AG04450 (cell line): ENCODE data around the gene CDH4. TPM values are rescaled to one million over a fixed set of nuclear protein-coding genes. Genes with fewer than 3 reads are reported as not detected.
A peak's percentile ranks its signal among the peaks of the same experiment; 100 is the strongest.

ENCODE experiments used
- CTCF ChIA-PET: fragments of 300-600, 350-600 bp; formaldehyde crosslinking; extraction: SDS; loops from one replicate; lab custom pipeline; 2022; ENCODE audit warnings: antibody characterized with exemption, inconsistent platforms; lab: Charles Lee
- POLR2A ChIA-PET: fragments of 350-600 bp; formaldehyde crosslinking; extraction: SDS; loops from one replicate; lab custom pipeline; 2021; ENCODE audit warnings: antibody characterized with exemption, inconsistent platforms; lab: Yijun Ruan, JAX
- DNase-seq: peaks from one replicate; pipeline ENCODE4 v3.0.0-alpha.2; 2011; ENCODE audit warnings: low read depth, low spot score
- H3K27ac ChIP-seq: one replicate; pipeline ENCODE4 v1.5.1; 2012; ENCODE audit warnings: low read depth, low read length, control low read depth
- H3K27me3 ChIP-seq: one replicate; pipeline ENCODE4 v1.6.0; 2012; ENCODE audit warnings: low read length; ENCODE audit not compliant: control insufficient read depth, insufficient read depth
- H3K4me3 ChIP-seq: 2 replicates; pipeline ENCODE4 v1.5.1; 2011; ENCODE audit warnings: mild to moderate bottlenecking, low read depth, low read length, control low read depth
- H3K9me3 ChIP-seq: 2 replicates; pipeline ENCODE4 v1.5.1; 2012; ENCODE audit warnings: low read length; ENCODE audit not compliant: control insufficient read depth, insufficient read depth
- polyA plus RNA-seq: library from polyadenylated mRNA; depleted of rRNA; stranded (reverse); fragments of >200 nt; gene quantifications from 2 replicates; pipeline ENCODE4 v1.2.3, GENCODE V29; 2011
- TF ChIP-seq, protein P1 (sequence below): IDR thresholded peaks from 2 replicates; pipeline ENCODE4 v1.5.1; 2011; ENCODE audit warnings: low read depth, low read length, control low read depth, inconsistent platforms

The CDH4 gene
- polyA plus RNA-seq, 1 experiment = 1.6 TPM

DNA sequence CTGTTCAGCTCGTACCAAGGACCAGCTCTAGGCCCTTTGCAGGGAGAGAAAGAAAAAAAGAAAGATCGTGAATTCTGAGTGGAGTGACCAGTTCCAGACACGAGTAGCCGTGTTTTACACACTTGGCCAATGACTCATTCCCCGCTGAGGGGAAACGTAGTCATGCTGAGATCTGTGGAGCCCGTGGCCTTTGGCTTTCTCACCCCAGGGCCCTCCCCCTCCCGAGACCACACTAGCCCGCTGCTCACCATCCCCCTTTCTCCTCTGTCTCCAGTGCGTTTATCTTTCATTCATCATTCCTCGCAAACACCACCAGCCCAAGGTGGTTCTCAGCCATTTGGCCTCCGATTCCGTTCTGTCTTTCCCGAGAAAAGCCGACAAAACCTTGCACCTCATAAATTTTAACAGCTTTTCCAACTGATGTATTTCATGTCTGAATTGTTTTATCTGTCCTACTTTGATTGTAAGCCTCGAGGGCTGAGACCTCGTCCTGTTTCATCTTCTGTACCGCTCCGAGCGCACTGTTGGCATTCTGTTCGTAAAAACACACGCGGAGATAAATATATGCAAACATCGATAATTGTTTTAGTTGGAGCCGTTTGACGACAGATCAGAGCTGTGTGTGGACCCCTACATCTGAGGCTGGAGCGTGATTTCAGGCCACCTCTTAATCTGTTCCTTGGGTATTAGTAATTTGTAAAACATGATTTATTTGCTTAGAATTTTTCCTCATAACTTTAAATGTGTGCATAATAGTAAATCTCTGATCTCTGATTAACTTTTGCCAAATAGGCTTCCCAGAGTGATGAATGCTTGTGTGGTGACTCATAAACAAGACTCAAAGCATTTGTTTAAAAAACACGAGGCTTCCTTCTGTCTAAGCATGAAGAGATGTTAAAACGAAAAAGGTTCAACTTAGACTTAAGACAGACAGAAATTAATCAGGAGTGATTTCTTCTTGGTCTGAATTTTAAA is 336.6 kb downstream of the CDH4 start:
- CTCF ChIA-PET = no interaction called here

DNA sequence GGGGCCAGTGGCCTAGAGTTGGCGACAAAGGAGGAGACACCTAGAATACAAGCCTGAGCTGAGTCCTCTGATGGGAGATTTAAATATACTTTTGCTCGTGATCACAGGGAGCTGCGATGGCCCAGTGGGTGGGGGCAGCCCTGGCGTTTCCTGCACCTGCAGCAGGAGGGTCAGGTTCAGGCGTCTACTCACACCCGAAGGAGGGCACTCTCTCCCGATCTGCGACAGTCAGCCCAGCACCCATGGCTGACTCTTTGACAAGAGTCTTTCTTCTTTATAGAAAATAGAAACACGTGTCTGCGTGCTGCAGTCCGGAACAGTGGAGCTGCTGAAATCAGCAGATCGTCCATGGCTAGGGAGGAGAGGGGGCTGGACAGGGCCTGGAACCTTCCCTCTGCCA is 338.2 kb downstream of the CDH4 start:
- H3K27me3 ChIP-seq = no peaks in the 10 kb centered on the region
- peaks cover 31% of the 10 kb centered on the region for H3K9me3 ChIP-seq
- ChIA-PET CTCF (no interaction called here), POLR2A (no interaction called here)
- DNase-seq = no peak
- TF ChIP-seq, protein P1, sequence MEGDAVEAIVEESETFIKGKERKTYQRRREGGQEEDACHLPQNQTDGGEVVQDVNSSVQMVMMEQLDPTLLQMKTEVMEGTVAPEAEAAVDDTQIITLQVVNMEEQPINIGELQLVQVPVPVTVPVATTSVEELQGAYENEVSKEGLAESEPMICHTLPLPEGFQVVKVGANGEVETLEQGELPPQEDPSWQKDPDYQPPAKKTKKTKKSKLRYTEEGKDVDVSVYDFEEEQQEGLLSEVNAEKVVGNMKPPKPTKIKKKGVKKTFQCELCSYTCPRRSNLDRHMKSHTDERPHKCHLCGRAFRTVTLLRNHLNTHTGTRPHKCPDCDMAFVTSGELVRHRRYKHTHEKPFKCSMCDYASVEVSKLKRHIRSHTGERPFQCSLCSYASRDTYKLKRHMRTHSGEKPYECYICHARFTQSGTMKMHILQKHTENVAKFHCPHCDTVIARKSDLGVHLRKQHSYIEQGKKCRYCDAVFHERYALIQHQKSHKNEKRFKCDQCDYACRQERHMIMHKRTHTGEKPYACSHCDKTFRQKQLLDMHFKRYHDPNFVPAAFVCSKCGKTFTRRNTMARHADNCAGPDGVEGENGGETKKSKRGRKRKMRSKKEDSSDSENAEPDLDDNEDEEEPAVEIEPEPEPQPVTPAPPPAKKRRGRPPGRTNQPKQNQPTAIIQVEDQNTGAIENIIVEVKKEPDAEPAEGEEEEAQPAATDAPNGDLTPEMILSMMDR = no peak
- no peak overlapping the region for H3K27ac ChIP-seq
- no peak overlapping the region for H3K4me3 ChIP-seq

More for the DNA sequence above, 336.6 kb downstream of the CDH4 start:
- POLR2A ChIA-PET = no interaction called here
- H3K4me3 ChIP-seq = peak overlapping the region; percentile 33
- H3K9me3 ChIP-seq = peaks cover 19% of the 10 kb centered on the region
- TF ChIP-seq, protein P1 = no peak
- peak overlapping the region; percentile 72 for H3K27ac ChIP-seq
- H3K27me3 ChIP-seq = peaks cover 4% of the 10 kb centered on the region
- peak; percentile 46 for DNase-seq

- ChIA-PET POLR2A (no interaction called here), CTCF (no interaction called here)
- no peak for DNase-seq
- no peak overlapping the region for H3K27ac ChIP-seq
- H3K9me3 ChIP-seq = peaks cover 62% of the 10 kb centered on the region
- TF ChIP-seq, protein P1 = no peak
- H3K27me3 ChIP-seq = no peaks in the 10 kb centered on the region
- H3K4me3 ChIP-seq = no peak overlapping the region
These were observed 341.5 kb downstream of the CDH4 start for GRCh38 chr20:61593516-61593915.

- Histone ChIP-seq H3K27me3 (no peaks in the 10 kb centered on the region), H3K4me3 (no peak overlapping the region), H3K27ac (no peak overlapping the region), H3K9me3 (peaks cover 68% of the 10 kb centered on the region)
- TF ChIP-seq, protein P1 = no peak
- no peak for DNase-seq
- POLR2A ChIA-PET = no interaction called here
- CTCF ChIA-PET = interaction anchor here (0.7 kb wide), 1 partner anchor 294 kb away, joined by 4 read pairs; no protein-coding TSS in a partner anchor
These were observed 342.1 kb downstream of the CDH4 start for GRCh38 chr20:61594198-61594597.

DNA sequence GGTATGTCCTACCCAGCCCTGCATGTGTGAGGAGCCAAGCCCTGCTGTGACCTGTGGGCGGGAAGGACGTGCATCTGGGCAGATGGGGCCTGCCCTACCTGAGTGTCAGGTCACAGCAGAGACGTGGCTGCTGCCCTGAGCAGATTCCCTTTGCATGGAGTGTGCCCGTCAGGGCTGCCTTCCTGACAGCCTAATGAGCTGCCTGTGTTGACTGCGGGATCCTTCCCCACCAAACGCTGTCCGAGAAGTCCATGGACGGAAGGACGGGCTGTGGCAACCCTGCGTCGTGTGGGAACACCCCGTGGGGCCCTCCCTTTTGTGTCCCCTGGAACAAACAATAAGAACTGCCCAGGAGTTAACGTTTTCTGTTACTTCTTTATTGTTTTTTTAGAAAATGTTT is 343.2 kb downstream of the CDH4 start:
- Histone ChIP-seq H3K27ac (no peak overlapping the region), H3K9me3 (peaks cover 77% of the 10 kb centered on the region), H3K4me3 (no peak overlapping the region), H3K27me3 (no peaks in the 10 kb centered on the region)
- POLR2A ChIA-PET = no interaction called here
- CTCF ChIA-PET = no interaction called here
- TF ChIP-seq, protein P1 = no peak
- no peak for DNase-seq
